Omental fat pad (tissue), 4 donors: ENCODE results near the gene IRAK1. TPM values are rescaled to one million over a fixed set of nuclear protein-coding genes. Genes with fewer than 3 reads are reported as not detected.

Experiments
- ATAC-seq: fragments of 150-250 bp; one replicate; pipeline ENCODE4 v1.9.1; 2016; ENCODE audit warnings: mild to moderate bottlenecking, moderate library complexity; ENCODE audit not compliant: low FRiP score
- DNase-seq: peaks from one replicate; pipeline ENCODE4 v3.0.0-alpha.2; 2019; ENCODE audit warnings: low spot score
- total RNA-seq, 4 donors: library from RNA; depleted of rRNA; stranded (reverse); fragments of >200 nt; gene quantifications; one replicate each; pipeline ENCODE4 v1.1.0, GENCODE V29; 2016
- TF ChIP-seq, protein P1 (sequence below), 3 donors: fragments of 450-650 bp; IDR thresholded peaks; one replicate each; pipeline ENCODE4 v1.5.1; 2016 to 2017; ENCODE audit warnings: antibody characterized with exemption in 3 of 3, mild to moderate bottlenecking in 3 of 3, moderate library complexity in 2 of 3

IRAK1 gene
- total RNA-seq, 4 donors from 2014 or later: 43.1 to 85.3 (median 78.4) TPM

DNA sequence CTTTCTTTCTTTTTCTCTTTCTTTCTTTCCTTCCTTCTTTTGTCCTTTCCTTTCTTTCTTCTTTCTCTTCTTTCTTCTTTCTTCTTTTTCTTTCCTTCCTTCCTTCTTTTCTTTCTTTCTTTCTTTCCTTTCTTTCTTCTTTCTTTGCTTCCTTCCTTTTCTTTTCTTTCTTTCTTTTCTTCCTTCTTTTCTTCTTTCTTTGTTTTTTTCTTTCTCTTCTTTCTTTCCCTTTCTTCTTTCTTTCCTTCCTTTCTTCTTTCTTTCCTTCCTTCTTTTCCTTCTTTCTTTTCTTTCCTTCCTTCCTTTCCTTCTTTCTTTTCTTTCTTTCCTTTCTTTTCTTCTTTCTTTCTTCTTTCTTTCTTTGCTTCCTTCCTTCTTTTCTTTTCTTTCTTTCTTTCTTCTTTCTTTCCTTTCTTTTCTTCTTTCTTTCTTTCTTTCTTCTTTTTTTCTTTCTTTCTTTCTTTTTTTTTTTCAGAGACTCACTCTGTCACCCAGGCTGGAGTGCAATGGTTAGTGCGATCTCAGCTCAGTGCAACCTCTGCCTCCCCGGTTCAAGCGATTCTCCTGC lies 28.6 kb downstream of the IRAK1 start:
- TF ChIP-seq, protein P1, sequence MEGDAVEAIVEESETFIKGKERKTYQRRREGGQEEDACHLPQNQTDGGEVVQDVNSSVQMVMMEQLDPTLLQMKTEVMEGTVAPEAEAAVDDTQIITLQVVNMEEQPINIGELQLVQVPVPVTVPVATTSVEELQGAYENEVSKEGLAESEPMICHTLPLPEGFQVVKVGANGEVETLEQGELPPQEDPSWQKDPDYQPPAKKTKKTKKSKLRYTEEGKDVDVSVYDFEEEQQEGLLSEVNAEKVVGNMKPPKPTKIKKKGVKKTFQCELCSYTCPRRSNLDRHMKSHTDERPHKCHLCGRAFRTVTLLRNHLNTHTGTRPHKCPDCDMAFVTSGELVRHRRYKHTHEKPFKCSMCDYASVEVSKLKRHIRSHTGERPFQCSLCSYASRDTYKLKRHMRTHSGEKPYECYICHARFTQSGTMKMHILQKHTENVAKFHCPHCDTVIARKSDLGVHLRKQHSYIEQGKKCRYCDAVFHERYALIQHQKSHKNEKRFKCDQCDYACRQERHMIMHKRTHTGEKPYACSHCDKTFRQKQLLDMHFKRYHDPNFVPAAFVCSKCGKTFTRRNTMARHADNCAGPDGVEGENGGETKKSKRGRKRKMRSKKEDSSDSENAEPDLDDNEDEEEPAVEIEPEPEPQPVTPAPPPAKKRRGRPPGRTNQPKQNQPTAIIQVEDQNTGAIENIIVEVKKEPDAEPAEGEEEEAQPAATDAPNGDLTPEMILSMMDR (IDR thresholded peaks at IDR 0.05): no peak
- DNase-seq (no peak), ATAC-seq (no peak)

GRCh38 chrX:153989973-153990655 lies 29.6 kb downstream of the IRAK1 start:
- TF ChIP-seq, protein P1 (IDR thresholded peaks at IDR 0.05): no peak
- ATAC-seq (no peak), DNase-seq (no peak)

DNA sequence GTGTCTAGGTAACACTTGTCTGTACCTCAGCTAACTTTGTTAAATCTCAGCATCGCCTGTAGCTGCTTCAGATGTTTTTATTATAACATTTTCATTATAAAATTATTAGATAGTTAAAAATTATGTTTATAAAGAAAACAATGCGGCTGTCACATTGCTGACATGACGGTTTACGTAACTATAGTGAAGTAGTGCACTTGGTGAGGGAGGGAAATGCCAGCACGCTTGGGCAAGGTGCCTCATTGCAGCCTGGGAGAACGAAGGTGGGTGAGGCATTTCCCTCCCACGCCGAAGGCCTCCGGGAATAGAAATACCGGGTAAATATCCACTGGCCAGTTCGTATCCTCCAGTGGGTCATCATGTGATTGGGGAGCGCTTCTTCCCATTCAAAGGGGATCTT lies 31.2 kb downstream of the IRAK1 start:
- ATAC-seq: peak; percentile 52
- no peak for DNase-seq
- TF ChIP-seq, protein P1 (IDR thresholded peaks at IDR 0.05): no peak

DNA sequence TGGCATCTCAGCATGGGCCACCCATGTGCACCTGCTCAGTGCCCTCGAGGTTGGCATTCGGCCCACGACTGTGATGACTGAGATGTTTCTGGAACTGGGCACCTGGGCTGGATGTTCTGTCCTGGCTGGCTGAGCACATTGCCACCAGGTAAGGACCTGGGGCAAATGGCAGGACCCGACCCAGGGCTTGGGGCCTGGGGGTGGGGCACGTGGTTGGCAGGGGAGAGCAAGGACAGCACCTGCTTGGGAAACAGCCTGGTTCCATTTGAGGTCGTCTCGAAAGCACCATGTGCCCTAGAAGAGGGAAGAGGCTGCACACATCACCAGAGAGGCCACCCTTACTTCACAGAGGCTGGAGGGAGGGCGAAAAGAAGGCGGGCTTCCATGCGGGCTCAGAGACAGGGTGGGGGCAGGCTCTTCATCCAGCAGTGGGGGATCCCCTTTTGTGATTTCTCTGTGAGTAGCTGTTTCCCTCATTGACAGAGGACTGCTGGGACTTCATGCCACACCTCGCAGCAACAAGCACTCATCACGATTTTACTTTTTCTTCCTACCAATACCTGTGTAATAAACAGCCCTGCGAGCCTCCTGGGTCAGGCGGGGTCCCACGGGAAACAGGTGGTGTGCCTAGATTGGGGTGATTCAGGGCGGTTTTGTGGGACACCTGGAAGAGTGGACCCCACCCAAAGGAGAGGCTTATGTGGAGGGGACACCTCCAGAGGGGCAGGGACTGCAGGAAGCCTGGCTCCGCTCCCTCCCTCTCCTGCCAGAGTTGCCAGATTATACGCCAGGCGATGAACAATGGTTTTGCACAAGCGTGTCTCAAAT lies 35.1 kb downstream of the IRAK1 start:
- DNase-seq (no peak), ATAC-seq (no peak)
- TF ChIP-seq, protein P1 (IDR thresholded peaks at IDR 0.05): no peak

GRCh38 chrX:153983321-153983801 lies 36.3 kb downstream of the IRAK1 start:
- DNase-seq (no peak), ATAC-seq (no peak)

DNA sequence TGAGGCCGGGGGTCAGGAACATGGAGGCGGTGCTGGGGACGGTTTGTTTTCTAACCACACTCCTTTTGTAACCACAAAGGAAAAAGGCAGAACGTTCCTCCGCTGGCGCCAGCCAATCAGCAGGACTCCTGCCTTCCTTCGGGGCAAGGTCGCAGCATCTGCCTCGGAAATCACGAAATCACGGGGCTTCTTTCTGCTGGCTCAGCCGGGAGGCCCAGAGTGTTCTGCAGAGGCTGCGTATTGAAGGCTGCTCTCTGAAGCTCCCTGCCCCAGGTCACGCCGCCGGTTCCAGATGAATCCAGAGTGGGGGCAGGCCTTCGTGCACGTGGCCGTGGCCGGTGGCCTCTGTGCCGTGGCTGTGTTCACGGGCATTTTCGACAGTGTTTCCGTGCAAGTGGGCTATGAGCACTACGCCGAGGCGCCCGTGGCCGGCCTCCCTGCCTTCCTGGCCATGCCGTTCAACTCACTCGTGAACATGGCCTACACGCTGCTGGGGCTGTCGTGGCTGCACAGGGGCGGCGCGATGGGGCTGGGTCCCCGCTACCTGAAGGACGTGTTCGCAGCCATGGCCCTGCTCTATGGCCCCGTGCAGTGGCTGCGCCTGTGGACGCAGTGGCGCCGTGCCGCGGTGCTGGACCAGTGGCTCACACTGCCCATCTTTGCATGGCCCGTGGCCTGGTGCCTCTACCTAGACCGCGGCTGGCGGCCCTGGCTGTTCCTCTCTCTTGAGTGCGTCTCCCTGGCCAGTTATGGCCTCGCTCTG lies 37.8 kb downstream of the IRAK1 start:
- no peak for ATAC-seq
- TF ChIP-seq, protein P1 (IDR thresholded peaks at IDR 0.05): no peak
- DNase-seq: no peak

More at GRCh38 chrX:153983321-153983801, 36.3 kb downstream of the IRAK1 start:
- TF ChIP-seq, protein P1 (IDR thresholded peaks at IDR 0.05): no peak
